Measurements from ENCODE around the gene TEDC1.

The TEDC1 gene

DNA sequence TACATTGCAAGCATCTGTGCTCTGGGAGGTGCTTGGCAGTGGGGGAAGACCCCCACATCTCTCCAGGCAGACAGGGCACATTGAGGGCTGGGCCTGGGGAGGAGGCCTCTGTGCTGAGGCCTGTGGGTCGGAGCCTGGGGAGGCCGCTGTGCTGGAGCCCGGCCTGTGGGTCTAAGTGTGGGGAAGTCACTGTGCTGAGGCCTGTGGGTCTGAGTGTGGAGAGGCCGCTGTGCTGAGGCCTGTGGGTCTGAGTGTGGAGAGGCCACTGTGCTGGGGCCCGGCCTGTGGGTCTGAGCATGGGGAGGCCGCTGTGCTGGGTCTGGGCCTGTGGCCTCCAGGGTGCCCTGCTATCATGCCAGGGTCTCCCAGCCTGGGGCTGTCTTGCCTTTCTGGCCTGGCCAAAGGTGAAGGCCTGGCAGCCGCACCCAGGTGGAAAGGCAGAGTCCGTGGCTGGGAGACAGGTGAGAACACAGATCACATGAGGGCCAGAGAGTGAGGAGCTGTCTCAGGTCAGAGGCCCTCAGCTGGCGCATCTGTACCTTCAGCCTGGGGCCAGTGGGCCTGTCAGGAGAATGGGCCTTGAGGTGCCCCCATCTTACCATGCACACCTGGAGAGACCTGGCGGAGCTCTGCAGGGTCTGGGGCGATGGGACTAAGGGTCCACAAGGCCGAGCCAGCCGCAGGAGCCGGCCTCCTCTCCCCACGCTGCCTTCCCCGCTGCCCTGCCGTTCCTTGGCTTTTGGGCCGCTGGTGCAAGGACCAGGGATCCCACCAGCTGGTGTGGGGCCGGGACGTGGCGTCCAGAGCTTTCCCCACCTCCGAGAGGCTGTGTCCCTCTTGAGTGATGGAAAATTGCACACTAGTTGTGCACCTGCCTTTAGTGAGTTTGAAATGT lies 35.0 kb upstream of the TEDC1 start:
- no peak for TF ChIP-seq RAD21 (IDR thresholded peaks at IDR 0.05; ENCODE audit: low read depth)
- TF ChIP-seq, protein P1, sequence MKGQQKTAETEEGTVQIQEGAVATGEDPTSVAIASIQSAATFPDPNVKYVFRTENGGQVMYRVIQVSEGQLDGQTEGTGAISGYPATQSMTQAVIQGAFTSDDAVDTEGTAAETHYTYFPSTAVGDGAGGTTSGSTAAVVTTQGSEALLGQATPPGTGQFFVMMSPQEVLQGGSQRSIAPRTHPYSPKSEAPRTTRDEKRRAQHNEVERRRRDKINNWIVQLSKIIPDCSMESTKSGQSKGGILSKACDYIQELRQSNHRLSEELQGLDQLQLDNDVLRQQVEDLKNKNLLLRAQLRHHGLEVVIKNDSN (IDR thresholded peaks at IDR 0.05), result no peak
- no peak for TF ChIP-seq TAF1 (IDR thresholded peaks at IDR 0.05; ENCODE audit: low read depth)
- TF ChIP-seq EGR1 (IDR thresholded peaks at IDR 0.05), result no peak
- TF ChIP-seq TEAD4 (IDR thresholded peaks at IDR 0.05), result no peak
- TF ChIP-seq, protein P2, sequence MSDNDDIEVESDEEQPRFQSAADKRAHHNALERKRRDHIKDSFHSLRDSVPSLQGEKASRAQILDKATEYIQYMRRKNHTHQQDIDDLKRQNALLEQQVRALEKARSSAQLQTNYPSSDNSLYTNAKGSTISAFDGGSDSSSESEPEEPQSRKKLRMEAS (IDR thresholded peaks at IDR 0.05), result no peak
- no peak for TF ChIP-seq CREB1 (IDR thresholded peaks at IDR 0.05; ENCODE audit: low read depth)
- TF ChIP-seq YY1 (IDR thresholded peaks at IDR 0.05; ENCODE audit: low read depth), result no peak
- no peak for TF ChIP-seq NFIC (IDR thresholded peaks at IDR 0.05)

DNA sequence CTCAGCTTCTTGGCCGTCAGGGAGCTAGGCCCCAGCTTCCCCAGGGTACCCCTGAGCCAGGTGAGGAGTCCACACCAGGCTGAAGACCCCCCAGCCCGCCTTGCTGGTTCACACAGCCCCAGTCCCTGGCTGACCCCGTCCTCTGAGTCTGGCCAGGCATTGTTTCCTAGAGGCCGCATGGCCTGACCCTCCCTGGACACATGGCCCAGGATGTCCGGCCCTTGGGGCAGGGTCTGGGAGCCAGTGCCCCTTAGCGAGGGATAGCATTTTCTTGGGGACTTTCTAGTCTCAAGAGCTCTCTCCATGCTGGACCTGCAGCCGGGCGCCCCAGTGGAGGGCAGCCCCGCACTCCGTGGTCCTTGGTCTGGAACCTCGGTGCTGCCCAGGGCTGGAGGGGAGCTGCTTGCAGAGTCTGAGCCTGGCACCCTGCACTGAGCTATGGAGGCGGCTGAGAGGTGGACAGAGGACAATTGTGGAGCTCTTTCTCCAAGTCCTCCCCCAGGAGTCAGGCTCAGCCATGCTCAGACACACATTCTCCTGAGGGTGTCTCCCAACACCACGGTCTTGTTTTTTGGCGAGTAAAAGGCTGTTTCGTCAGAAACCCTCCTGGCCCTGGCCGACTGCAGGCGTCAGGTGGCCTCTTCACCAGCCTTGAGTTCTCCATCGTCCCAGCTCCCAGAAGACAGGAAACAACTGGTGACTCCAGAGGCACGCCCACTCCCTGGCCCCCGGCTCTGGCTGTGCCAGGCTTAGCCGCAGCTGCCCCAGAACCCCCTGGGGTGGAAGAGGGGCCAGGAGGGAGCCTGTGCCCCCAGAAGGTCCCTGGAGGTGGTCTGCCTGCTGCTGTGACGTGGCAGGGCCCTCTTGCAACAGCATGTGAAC lies 34.1 kb upstream of the TEDC1 start:
- TF ChIP-seq CEBPB (IDR thresholded peaks at IDR 0.05) (no peak), YY1 (IDR thresholded peaks at IDR 0.05; ENCODE audit: low read depth) (no peak), TCF12 (IDR thresholded peaks at IDR 0.05; ENCODE audit: low read depth) (no peak), FOXM1 (IDR thresholded peaks at IDR 0.05; ENCODE audit: borderline replicate concordance, low read depth) (no peak), RAD21 (IDR thresholded peaks at IDR 0.05; ENCODE audit: low read depth) (no peak), TEAD4 (IDR thresholded peaks at IDR 0.05) (no peak), EP300 (IDR thresholded peaks at IDR 0.05; ENCODE audit: borderline replicate concordance) (no peak), EGR1 (IDR thresholded peaks at IDR 0.05) (no peak), CREB1 (IDR thresholded peaks at IDR 0.05; ENCODE audit: low read depth) (no peak), NFIC (IDR thresholded peaks at IDR 0.05) (no peak), ZBTB7A (IDR thresholded peaks at IDR 0.05; ENCODE audit: low read depth) (no peak), TAF1 (IDR thresholded peaks at IDR 0.05; ENCODE audit: low read depth) (no peak)
- TF ChIP-seq, protein P3, sequence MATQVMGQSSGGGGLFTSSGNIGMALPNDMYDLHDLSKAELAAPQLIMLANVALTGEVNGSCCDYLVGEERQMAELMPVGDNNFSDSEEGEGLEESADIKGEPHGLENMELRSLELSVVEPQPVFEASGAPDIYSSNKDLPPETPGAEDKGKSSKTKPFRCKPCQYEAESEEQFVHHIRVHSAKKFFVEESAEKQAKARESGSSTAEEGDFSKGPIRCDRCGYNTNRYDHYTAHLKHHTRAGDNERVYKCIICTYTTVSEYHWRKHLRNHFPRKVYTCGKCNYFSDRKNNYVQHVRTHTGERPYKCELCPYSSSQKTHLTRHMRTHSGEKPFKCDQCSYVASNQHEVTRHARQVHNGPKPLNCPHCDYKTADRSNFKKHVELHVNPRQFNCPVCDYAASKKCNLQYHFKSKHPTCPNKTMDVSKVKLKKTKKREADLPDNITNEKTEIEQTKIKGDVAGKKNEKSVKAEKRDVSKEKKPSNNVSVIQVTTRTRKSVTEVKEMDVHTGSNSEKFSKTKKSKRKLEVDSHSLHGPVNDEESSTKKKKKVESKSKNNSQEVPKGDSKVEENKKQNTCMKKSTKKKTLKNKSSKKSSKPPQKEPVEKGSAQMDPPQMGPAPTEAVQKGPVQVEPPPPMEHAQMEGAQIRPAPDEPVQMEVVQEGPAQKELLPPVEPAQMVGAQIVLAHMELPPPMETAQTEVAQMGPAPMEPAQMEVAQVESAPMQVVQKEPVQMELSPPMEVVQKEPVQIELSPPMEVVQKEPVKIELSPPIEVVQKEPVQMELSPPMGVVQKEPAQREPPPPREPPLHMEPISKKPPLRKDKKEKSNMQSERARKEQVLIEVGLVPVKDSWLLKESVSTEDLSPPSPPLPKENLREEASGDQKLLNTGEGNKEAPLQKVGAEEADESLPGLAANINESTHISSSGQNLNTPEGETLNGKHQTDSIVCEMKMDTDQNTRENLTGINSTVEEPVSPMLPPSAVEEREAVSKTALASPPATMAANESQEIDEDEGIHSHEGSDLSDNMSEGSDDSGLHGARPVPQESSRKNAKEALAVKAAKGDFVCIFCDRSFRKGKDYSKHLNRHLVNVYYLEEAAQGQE (IDR thresholded peaks at IDR 0.05; ENCODE audit: low read depth), result no peak
- TF ChIP-seq, protein P2 (IDR thresholded peaks at IDR 0.05), result no peak
- TF ChIP-seq, protein P1 (IDR thresholded peaks at IDR 0.05), result no peak

DNA sequence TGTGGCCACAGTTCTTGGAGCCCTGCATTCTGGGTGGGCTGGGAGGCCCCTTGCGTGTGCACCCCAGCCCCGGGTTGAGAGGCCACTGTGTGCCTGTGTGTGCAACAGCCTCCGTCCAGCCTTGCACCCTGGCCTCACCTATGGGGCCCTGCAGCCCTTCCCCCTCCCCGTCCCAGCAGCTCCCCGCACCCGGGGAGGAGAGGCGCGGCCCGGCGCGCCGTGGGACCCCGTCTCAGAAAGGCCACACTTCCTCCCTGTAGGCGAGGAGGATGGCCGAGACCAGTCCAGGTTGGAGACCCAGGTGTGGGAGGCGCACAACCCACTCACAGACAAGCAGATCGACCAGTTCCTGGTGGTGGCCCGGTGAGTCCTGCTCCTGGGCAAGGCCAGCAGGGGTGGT lies 33.0 kb upstream of the TEDC1 start:
- no peak for TF ChIP-seq TCF12 (IDR thresholded peaks at IDR 0.05; ENCODE audit: low read depth)
- no peak for TF ChIP-seq RAD21 (IDR thresholded peaks at IDR 0.05; ENCODE audit: low read depth)
- TF ChIP-seq EP300 (IDR thresholded peaks at IDR 0.05; ENCODE audit: borderline replicate concordance), result no peak
- TF ChIP-seq ZBTB7A (IDR thresholded peaks at IDR 0.05; ENCODE audit: low read depth), result no peak
- no peak for TF ChIP-seq YY1 (IDR thresholded peaks at IDR 0.05; ENCODE audit: low read depth)
- TF ChIP-seq CEBPB (IDR thresholded peaks at IDR 0.05), result no peak
- no peak for TF ChIP-seq EGR1 (IDR thresholded peaks at IDR 0.05)
- no peak for TF ChIP-seq TEAD4 (IDR thresholded peaks at IDR 0.05)
- TF ChIP-seq, protein P2 (IDR thresholded peaks at IDR 0.05), result no peak
- no peak for TF ChIP-seq FOXM1 (IDR thresholded peaks at IDR 0.05; ENCODE audit: borderline replicate concordance, low read depth)
- TF ChIP-seq, protein P1 (IDR thresholded peaks at IDR 0.05), result no peak
- TF ChIP-seq, protein P3 (IDR thresholded peaks at IDR 0.05; ENCODE audit: low read depth), result no peak
- TF ChIP-seq CREB1 (IDR thresholded peaks at IDR 0.05; ENCODE audit: low read depth), result no peak
- TF ChIP-seq TAF1 (IDR thresholded peaks at IDR 0.05; ENCODE audit: low read depth), result no peak
- TF ChIP-seq NFIC (IDR thresholded peaks at IDR 0.05), result no peak

DNA sequence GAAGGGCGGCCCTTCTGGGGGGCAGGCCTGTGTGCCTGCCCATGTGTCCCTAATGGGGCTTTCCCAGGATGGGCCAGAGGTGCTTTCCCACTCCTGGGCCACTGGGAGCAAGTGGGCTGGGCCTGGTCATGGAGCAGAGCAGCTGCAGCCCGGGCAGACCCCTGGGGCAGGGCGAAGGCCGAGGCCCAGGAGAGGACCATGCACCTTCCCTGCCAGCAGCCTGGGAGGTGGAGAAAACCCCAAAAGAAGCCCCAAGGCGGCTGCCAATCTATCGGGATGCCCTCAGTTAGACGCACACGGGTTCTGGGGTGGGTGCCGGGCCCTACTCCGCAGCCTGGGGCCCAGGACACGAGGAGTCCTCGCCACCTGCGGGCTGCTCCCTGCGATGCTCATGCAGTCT lies 32.5 kb upstream of the TEDC1 start:
- TF ChIP-seq EGR1 (IDR thresholded peaks at IDR 0.05) (no peak), FOXM1 (IDR thresholded peaks at IDR 0.05; ENCODE audit: borderline replicate concordance, low read depth) (no peak), ZBTB7A (IDR thresholded peaks at IDR 0.05; ENCODE audit: low read depth) (no peak), TCF12 (IDR thresholded peaks at IDR 0.05; ENCODE audit: low read depth) (no peak), EP300 (IDR thresholded peaks at IDR 0.05; ENCODE audit: borderline replicate concordance) (no peak), RAD21 (IDR thresholded peaks at IDR 0.05; ENCODE audit: low read depth) (no peak), TEAD4 (IDR thresholded peaks at IDR 0.05) (no peak)
- TF ChIP-seq, protein P1 (IDR thresholded peaks at IDR 0.05), result no peak
- TF ChIP-seq, protein P3 (IDR thresholded peaks at IDR 0.05; ENCODE audit: low read depth), result no peak
